ENCODE measurements around the gene RAC2.
"Not testable (repeated sequence)": the region's sequence is repeated elsewhere in the genome, so short reads cannot be mapped to it uniquely, and the experiment has no call there.

Gene RAC2

DNA sequence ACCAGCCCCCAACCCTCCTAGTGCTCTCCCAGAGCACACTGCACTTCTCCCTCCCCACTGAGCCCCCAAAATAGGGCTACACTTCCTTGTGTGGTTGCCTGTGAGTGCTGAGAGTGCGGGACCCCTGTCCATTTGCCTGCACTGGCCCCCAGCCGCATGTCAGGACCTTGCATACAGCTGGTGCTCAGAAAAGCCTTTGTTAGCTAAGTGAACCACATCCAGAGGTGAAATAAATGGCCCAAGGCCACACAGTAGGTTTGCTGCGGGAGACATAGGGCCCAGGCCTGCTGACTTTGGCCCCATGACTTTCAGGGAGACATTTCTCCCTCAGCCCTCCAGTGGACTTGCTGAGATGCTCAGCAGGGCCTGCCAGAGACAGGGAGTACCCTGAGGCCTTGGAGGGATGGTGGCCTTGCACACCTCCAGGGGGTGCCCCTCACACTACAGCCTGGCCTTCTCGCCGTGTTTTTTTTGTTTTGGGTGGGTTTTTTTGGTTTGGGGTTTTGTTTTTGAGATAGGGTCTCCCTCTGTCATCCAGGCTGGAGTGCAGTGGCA, 42.0 kb downstream of the RAC2 start:
- no peak overlapping the region for H2AFZ ChIP-seq
- peaks cover 12% of the 10 kb centered on the region for H3K4me1 ChIP-seq
- H3K4me2 ChIP-seq (ENCODE audit: low read length) = no peak overlapping the region
- TF ChIP-seq, protein P1, sequence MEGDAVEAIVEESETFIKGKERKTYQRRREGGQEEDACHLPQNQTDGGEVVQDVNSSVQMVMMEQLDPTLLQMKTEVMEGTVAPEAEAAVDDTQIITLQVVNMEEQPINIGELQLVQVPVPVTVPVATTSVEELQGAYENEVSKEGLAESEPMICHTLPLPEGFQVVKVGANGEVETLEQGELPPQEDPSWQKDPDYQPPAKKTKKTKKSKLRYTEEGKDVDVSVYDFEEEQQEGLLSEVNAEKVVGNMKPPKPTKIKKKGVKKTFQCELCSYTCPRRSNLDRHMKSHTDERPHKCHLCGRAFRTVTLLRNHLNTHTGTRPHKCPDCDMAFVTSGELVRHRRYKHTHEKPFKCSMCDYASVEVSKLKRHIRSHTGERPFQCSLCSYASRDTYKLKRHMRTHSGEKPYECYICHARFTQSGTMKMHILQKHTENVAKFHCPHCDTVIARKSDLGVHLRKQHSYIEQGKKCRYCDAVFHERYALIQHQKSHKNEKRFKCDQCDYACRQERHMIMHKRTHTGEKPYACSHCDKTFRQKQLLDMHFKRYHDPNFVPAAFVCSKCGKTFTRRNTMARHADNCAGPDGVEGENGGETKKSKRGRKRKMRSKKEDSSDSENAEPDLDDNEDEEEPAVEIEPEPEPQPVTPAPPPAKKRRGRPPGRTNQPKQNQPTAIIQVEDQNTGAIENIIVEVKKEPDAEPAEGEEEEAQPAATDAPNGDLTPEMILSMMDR (IDR thresholded peaks at IDR 0.05) = no peak
- H3K9ac ChIP-seq = no peak overlapping the region
- no peak overlapping the region for H3K27ac ChIP-seq
- H3K4me3 ChIP-seq (ENCODE audit: low read depth, low read length) = no peak overlapping the region
- no peaks in the 10 kb centered on the region for H3K9me3 ChIP-seq (ENCODE audit: control insufficient read depth, low read length)
- H3K79me2 ChIP-seq = no peaks in the 10 kb centered on the region
- H3K36me3 ChIP-seq (ENCODE audit: control insufficient read depth, insufficient read depth, low read length) = no peaks in the 10 kb centered on the region
- no peaks in the 10 kb centered on the region for H3K27me3 ChIP-seq (ENCODE audit: control insufficient read depth, insufficient read depth, low read length)

DNA sequence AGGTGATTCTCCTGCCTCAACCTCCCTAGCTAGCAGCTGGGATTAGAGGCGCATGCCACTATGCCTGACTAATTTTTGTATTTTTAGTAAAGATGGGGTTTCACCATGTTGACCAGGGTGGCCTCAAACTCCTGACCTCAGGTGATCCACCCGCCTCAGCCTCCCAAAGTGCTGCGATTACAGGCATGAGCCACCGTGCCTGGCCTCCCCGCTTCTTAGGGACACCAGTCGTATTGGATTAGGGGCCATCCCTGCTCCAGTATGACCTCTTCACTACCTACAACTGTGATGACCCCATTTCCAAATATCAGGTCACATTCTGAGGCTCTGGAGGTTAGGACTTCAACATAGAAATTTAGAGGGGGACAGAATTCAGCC, 42.6 kb downstream of the RAC2 start:
- not testable (repeated sequence) for H3K9ac ChIP-seq; H2AFZ ChIP-seq; H3K27me3 ChIP-seq (ENCODE audit: control insufficient read depth, insufficient read depth, low read length); H3K4me3 ChIP-seq (ENCODE audit: low read depth, low read length); H3K4me2 ChIP-seq (ENCODE audit: low read length); H3K79me2 ChIP-seq; H3K9me3 ChIP-seq (ENCODE audit: control insufficient read depth, low read length); H3K27ac ChIP-seq; H3K36me3 ChIP-seq (ENCODE audit: control insufficient read depth, insufficient read depth, low read length)
- peaks cover 19% of the 10 kb centered on the region for H3K4me1 ChIP-seq

DNA sequence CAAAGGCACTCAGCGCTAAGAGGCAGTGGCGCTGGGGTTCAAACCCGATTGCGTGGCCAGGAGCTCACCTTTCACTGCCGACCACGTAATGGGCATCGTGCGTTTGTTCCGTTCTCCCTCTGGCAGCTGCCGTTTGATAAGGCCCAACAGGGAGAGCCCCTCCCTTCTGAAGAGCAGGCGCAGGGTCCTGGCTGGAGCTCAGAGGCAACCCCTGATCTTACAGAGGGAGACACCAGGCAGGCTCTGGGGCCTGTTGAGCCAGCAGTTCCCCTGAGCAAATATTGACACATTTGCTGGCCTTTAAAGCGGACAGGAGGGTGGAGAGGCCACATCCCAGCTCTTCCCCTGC, 44.3 kb downstream of the RAC2 start:
- H3K9me3 ChIP-seq (ENCODE audit: control insufficient read depth, low read length) = no peaks in the 10 kb centered on the region
- no peak overlapping the region for H3K9ac ChIP-seq
- peaks cover 24% of the 10 kb centered on the region for H3K4me1 ChIP-seq
- H3K4me2 ChIP-seq (ENCODE audit: low read length) = peak overlapping the region; percentile 66
- no peak overlapping the region for H3K4me3 ChIP-seq (ENCODE audit: low read depth, low read length)
- TF ChIP-seq, protein P1 (IDR thresholded peaks at IDR 0.05) = no peak
- H3K79me2 ChIP-seq = no peaks in the 10 kb centered on the region
- no peak overlapping the region for H3K27ac ChIP-seq
- H3K27me3 ChIP-seq (ENCODE audit: control insufficient read depth, insufficient read depth, low read length) = no peaks in the 10 kb centered on the region
- peak overlapping the region; percentile 48 for H2AFZ ChIP-seq
- H3K36me3 ChIP-seq (ENCODE audit: control insufficient read depth, insufficient read depth, low read length) = no peaks in the 10 kb centered on the region

DNA sequence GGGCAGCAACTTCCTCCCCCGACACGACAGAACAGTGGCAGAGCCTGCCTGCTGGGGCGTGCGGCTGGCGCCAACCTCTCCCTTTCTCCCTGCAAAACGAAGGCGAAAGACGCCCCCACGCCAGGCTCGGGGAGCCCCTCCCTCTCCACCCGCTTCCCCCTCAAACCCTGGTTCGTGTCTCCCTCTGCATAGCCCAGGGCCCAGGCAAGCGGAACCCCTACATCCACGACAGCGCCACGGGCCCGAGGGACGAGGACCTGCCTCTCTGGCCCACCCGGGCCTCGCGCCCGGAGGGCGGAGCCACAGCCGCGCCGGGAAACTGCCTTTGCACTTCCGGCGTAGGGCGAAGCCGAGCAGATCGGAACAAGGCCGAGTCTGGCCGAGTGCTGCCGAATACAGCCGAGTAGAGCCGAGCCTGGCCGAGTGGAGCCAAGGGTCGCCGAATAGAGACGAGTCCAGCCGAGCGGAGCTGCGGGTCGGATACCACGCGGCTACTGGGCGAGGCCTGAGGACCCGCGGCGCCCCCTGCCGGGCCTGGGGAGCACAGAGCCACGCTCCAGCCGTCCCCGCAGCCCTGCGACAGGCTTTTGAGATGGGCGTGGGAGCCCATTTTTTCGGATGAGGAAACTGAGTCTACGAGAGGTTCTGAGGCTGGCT, 44.8 kb downstream of the RAC2 start:
- no peaks in the 10 kb centered on the region for H3K79me2 ChIP-seq
- H3K4me1 ChIP-seq = peaks cover 29% of the 10 kb centered on the region
- TF ChIP-seq, protein P1 (IDR thresholded peaks at IDR 0.05) = peak; percentile 87

DNA sequence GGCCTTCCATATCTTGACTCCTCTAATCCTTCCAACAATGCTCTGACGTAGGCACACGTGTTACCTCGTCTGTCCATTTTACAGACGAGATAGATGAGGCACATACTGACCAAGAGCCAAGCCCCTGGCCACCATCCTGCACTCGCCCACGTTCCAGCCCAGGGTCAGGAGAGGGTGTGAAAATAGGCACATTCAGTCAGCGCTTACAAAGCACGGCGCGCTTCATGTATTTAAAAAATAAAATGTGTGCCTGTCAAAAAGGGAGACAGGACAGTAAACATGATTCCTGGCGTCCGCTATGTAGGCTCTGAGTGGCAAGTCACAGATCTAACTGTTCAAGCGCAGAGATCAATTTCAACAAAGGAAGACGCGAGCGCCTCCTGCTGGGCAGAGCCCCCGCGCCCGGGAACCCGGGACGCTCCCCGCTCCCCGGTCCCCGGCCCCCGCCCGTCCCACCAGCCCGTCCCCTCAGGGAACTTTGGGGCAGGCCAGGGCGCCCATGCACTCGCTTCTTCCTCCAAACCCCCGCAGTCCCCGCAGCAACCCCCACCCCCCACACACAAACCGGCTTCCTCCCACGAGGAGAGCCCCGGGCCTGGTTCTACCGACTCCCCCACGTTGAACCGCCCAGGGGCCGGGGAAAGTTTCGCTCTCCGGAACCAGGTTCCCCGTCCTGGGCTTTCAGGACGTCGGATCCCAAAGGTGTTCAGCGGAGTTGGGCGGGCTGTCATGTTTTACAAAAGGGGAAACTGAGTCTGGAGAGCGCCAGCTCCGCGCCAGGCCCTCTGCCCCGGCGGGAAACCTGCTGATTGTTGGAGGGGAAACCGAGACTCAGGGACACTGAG, 45.6 kb downstream of the RAC2 start:
- Histone ChIP-seq H3K27ac (peak overlapping the region; percentile 87), H3K4me2 (ENCODE audit: low read length) (peak overlapping the region; percentile 97), H3K79me2 (no peaks in the 10 kb centered on the region), H3K36me3 (ENCODE audit: control insufficient read depth, insufficient read depth, low read length) (no peaks in the 10 kb centered on the region), H2AFZ (peak overlapping the region; percentile 84), H3K9me3 (ENCODE audit: control insufficient read depth, low read length) (no peaks in the 10 kb centered on the region), H3K4me1 (peaks cover 34% of the 10 kb centered on the region), H3K9ac (no peak overlapping the region), H3K4me3 (ENCODE audit: low read depth, low read length) (peak overlapping the region; percentile 85), H3K27me3 (ENCODE audit: control insufficient read depth, insufficient read depth, low read length) (no peaks in the 10 kb centered on the region)
- TF ChIP-seq, protein P1 (IDR thresholded peaks at IDR 0.05) = peak; percentile 72

More for the DNA sequence above, 44.8 kb downstream of the RAC2 start:
- Histone ChIP-seq H3K27me3 (ENCODE audit: control insufficient read depth, insufficient read depth, low read length) (no peaks in the 10 kb centered on the region), H3K4me2 (ENCODE audit: low read length) (peak overlapping the region; percentile 97), H3K36me3 (ENCODE audit: control insufficient read depth, insufficient read depth, low read length) (no peaks in the 10 kb centered on the region), H2AFZ (peak overlapping the region; percentile 84), H3K27ac (peak overlapping the region; percentile 87), H3K9ac (no peak overlapping the region), H3K9me3 (ENCODE audit: control insufficient read depth, low read length) (no peaks in the 10 kb centered on the region), H3K4me3 (ENCODE audit: low read depth, low read length) (peak overlapping the region; percentile 85)
